ENCODE measurements around the gene FANCC. TPM values are rescaled to one million over a fixed set of nuclear protein-coding genes. Genes with fewer than 3 reads are reported as not detected.
A peak's percentile ranks its signal among the peaks of the same experiment; 100 is the strongest.

The FANCC gene
- total RNA-seq, 1 donor from 2014 or later = 22.9 TPM

DNA sequence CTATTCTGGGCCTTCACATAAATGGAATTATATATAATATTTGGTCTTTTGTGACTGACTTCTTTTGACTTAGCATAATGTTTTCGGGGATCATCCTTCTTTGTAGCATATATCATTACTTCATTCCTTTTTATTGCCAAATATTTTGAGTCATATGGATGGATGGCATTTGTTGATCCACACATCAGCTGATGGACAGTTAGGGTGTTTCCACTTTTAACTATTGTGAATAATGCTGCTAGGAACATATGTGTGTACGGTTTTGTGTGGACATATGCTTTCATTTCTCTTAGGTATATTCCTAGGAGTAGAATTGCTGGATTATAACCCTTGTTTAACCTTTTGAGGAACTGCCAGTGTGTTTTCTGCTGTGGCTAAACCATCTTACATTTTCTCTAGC is 249.6 kb downstream of the FANCC start:
- Mint-ChIP-seq H3K36me3 (ENCODE audit: unreplicated experiment) (no peaks in the 10 kb centered on the region), H3K4me3 (ENCODE audit: unreplicated experiment) (no peak overlapping the region)

DNA sequence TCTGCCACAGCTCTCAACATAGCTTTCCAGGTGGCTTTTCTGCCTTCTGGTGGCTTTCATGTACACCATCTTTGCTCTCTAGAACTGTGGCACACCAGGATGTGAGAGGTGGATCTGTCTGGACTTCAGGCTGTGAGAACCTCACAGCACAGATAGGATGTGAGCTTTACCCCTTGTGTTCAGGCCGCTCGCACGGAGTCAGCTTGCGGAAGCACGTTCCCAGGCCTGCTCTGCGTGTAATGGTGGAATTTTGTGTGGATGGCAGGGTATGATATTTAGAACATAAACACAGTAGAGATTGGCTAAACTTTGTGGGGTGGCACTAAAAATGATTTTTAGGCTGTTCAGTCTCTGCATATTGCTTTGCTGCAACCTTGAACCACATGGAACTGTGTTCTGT is 250.5 kb downstream of the FANCC start:
- H3K4me1 Mint-ChIP-seq (ENCODE audit: low read depth, unreplicated experiment) = peaks cover 6% of the 10 kb centered on the region
- peaks cover 1% of the 10 kb centered on the region for H3K27me3 Mint-ChIP-seq (ENCODE audit: unreplicated experiment)
- H3K9me3 Mint-ChIP-seq (ENCODE audit: unreplicated experiment) = peaks cover 2% of the 10 kb centered on the region

More for the DNA sequence above, 249.6 kb downstream of the FANCC start:
- DNase-seq = no peak
- peaks cover 4% of the 10 kb centered on the region for H3K4me1 Mint-ChIP-seq (ENCODE audit: low read depth, unreplicated experiment)
- TF ChIP-seq CTCF (IDR thresholded peaks at IDR 0.05; ENCODE audit: partially characterized antibody, unreplicated experiment) = no peak
- H3K27me3 Mint-ChIP-seq (ENCODE audit: unreplicated experiment) = peaks cover 1% of the 10 kb centered on the region
- peaks cover 2% of the 10 kb centered on the region for H3K9me3 Mint-ChIP-seq (ENCODE audit: unreplicated experiment)
- no peak overlapping the region for H3K27ac Mint-ChIP-seq (ENCODE audit: unreplicated experiment)

DNA sequence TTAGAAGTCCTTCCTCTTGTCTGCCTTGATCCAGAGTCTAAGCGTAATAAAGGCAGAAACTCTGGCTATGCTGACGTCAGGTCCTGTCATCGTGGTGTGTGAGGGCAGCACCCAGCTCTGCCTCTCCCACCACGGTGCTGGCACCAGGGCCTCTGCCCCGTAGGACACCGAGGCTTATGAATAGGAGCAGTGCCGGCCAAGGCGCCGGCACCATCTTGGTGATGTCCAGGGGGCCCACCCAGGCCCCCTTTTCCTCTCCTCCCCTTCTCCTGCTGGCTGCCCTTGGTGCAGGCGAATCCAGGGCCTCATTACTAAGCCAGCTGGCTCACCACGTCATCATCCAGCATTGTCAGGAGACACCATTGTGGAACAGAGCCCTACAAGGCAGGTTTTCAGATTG is 252.3 kb downstream of the FANCC start:
- Mint-ChIP-seq H3K27ac (ENCODE audit: unreplicated experiment) (no peak overlapping the region), H3K4me3 (ENCODE audit: unreplicated experiment) (no peak overlapping the region), H3K27me3 (ENCODE audit: unreplicated experiment) (peaks cover 1% of the 10 kb centered on the region), H3K4me1 (ENCODE audit: low read depth, unreplicated experiment) (peaks cover 9% of the 10 kb centered on the region), H3K9me3 (ENCODE audit: unreplicated experiment) (no peaks in the 10 kb centered on the region), H3K36me3 (ENCODE audit: unreplicated experiment) (no peaks in the 10 kb centered on the region)
- DNase-seq = no peak
- TF ChIP-seq CTCF (IDR thresholded peaks at IDR 0.05; ENCODE audit: partially characterized antibody, unreplicated experiment) = no peak

More for the DNA sequence above, 250.5 kb downstream of the FANCC start:
- TF ChIP-seq CTCF (IDR thresholded peaks at IDR 0.05; ENCODE audit: partially characterized antibody, unreplicated experiment) = no peak
- Mint-ChIP-seq H3K27ac (ENCODE audit: unreplicated experiment) (no peak overlapping the region), H3K4me3 (ENCODE audit: unreplicated experiment) (no peak overlapping the region), H3K36me3 (ENCODE audit: unreplicated experiment) (no peaks in the 10 kb centered on the region)
- DNase-seq = no peak

- Mint-ChIP-seq H3K27ac (ENCODE audit: unreplicated experiment) (peak overlapping the region; percentile 22), H3K4me3 (ENCODE audit: unreplicated experiment) (no peak overlapping the region), H3K27me3 (ENCODE audit: unreplicated experiment) (no peaks in the 10 kb centered on the region), H3K9me3 (ENCODE audit: unreplicated experiment) (no peaks in the 10 kb centered on the region), H3K36me3 (ENCODE audit: unreplicated experiment) (no peaks in the 10 kb centered on the region), H3K4me1 (ENCODE audit: low read depth, unreplicated experiment) (peaks cover 13% of the 10 kb centered on the region)
- TF ChIP-seq CTCF (IDR thresholded peaks at IDR 0.05; ENCODE audit: partially characterized antibody, unreplicated experiment) = no peak
- no peak for DNase-seq
Observed at GRCh38 chr9:95063300-95063699, 254.2 kb downstream of the FANCC start.

- no peak for DNase-seq
- Mint-ChIP-seq H3K9me3 (ENCODE audit: unreplicated experiment) (no peaks in the 10 kb centered on the region), H3K27me3 (ENCODE audit: unreplicated experiment) (no peaks in the 10 kb centered on the region), H3K36me3 (ENCODE audit: unreplicated experiment) (no peaks in the 10 kb centered on the region), H3K4me3 (ENCODE audit: unreplicated experiment) (no peak overlapping the region), H3K4me1 (ENCODE audit: low read depth, unreplicated experiment) (peaks cover 17% of the 10 kb centered on the region), H3K27ac (ENCODE audit: unreplicated experiment) (peak overlapping the region; percentile 39)
- TF ChIP-seq CTCF (IDR thresholded peaks at IDR 0.05; ENCODE audit: partially characterized antibody, unreplicated experiment) = no peak
Observed at GRCh38 chr9:95062596-95063065, 254.9 kb downstream of the FANCC start.
